Transverse colon (tissue), 4 donors: Measurements from ENCODE around the gene DENND1B. TPM values are rescaled to one million over a fixed set of nuclear protein-coding genes. Genes with fewer than 3 reads are reported as not detected.
A peak's percentile ranks its signal among the peaks of the same experiment; 100 is the strongest.

ENCODE experiments used
- DNase-seq: peaks from one replicate; pipeline ENCODE4 v3.0.0-alpha.2; 2019
- H3K27ac ChIP-seq, 4 donors: fragments of 200-600 bp; sonication (generic); 2 replicates each; pipeline ENCODE4 v1.5.1; 2016 to 2018; ENCODE audit warnings: inconsistent platforms in 4 of 4
- H3K27me3 ChIP-seq: fragments of 200-600 bp; sonication (generic); 2 replicates; pipeline ENCODE4 v1.5.1; 2017; ENCODE audit warnings: inconsistent platforms
- H3K36me3 ChIP-seq, 4 donors: fragments of 200-600 bp; sonication (generic); 2 replicates each; pipeline ENCODE4 v1.5.1; 2017 to 2019; ENCODE audit warnings: inconsistent platforms in 4 of 4
- H3K4me1 ChIP-seq, 4 donors: fragments of 200-600 bp; sonication (generic); 2 replicates each; pipeline ENCODE4 v1.5.1; 2017 to 2020; ENCODE audit warnings: inconsistent platforms in 4 of 4
- H3K4me3 ChIP-seq, 4 donors: fragments of 200-600 bp; sonication (generic); 1 replicate in 1 of 4; 2 replicates in 3 of 4; pipeline versions ENCODE4 v1.5.1 to v1.6.1; 2017 to 2019; ENCODE audit warnings: inconsistent platforms in 4 of 4
- H3K9me3 ChIP-seq, 2 donors: fragments of 200-600 bp; sonication (generic); 2 replicates each; pipeline ENCODE4 v1.5.1; 2017 to 2019; ENCODE audit warnings: inconsistent platforms in 2 of 2
- EP300 ChIP-seq: sonication (generic); formaldehyde crosslinking; IDR thresholded peaks from one replicate; pipeline ENCODE4 v1.6.1; 2017; ENCODE audit warnings: antibody characterized with exemption, low read depth
- POLR2A ChIP-seq: fragments of 450-650 bp; IDR thresholded peaks from one replicate; pipeline ENCODE4 v1.6.1; 2016; ENCODE audit warnings: antibody characterized with exemption, mild to moderate bottlenecking, moderate library complexity
- POLR2AphosphoS5 ChIP-seq, 3 donors: sonication (generic); formaldehyde crosslinking; IDR thresholded peaks; one replicate each; pipeline ENCODE4 v1.6.1; 2016; ENCODE audit warnings: antibody characterized with exemption in 3 of 3
- WGBS, 2 donors: methylation state at CpG; one replicate each; pipeline ENCODE4 v1.1.5; 2018; ENCODE audit warnings: low coverage in 1 of 2; 5-methylcytosine and 5-hydroxymethylcytosine counted together
- in situ Hi-C, 4 donors: fragments of 200-750 bp; cut with MboI; loops; one replicate each; pipeline versions ENCODE4 v1.15.0 to v1.15.1; 2017; ENCODE audit warnings: low sequenced_read_pairs in 3 of 4, low pct_ligation_motif_present in 1 of 4, low pct_unique_long_range_greater_than_20kb in 1 of 4
- intact Hi-C: fragments of 100-400 bp; cut with DNase I; formaldehyde crosslinking; loops from one replicate; pipeline ENCODE4 v1.15.1; 2023; ENCODE audit warnings: low total_unique reads
- total RNA-seq, 4 donors: library from RNA; depleted of rRNA; stranded (reverse); fragments of >200 nt; gene quantifications; one replicate each; pipeline ENCODE4 v1.1.0, GENCODE V29; 2016
- TF ChIP-seq, protein P1 (sequence below), 5 experiments: fragments of 200-600 bp in 3 of 5; fragments of 450-650 bp in 2 of 5; sonication (generic) in 3 of 5; IDR thresholded peaks; 1 replicate in 2 of 5; 2 replicates in 3 of 5; pipeline ENCODE4 v1.5.1; 2016 to 2017; ENCODE audit warnings: antibody characterized with exemption in 5 of 5, inconsistent platforms in 3 of 5, mild to moderate bottlenecking in 2 of 5, moderate library complexity in 1 of 5

Gene DENND1B
- total RNA-seq, 4 donors from 2014 or later, result 21.9 to 59.9 (median 42.3) TPM

DNA sequence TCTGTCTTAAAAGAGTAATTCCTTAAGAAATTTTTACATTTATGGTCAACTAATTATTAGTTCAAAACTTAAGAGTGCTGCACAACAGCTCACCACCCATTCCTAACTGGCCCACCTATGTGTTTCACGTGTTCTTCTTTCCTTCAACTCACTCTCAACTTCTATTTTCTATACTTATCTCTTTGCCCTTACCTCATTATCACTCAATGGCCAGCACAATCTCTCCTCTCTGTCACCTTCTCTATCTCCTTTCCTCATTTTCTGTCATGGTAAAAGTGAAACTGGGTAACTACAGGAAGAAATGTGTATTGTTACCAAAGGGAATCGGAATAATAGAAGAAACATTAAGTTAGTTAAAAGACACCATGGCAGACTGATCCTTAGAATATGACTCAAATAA is 43.1 kb downstream of the DENND1B start:
- no peaks in the 10 kb centered on the region for H3K9me3 ChIP-seq
- H3K27me3 ChIP-seq, result no peaks in the 10 kb centered on the region
- no peaks in the 10 kb centered on the region for H3K4me1 ChIP-seq
- in situ Hi-C loops (no loop called here), intact Hi-C loops (no loop called here)
- DNase-seq, result no peak
- TF ChIP-seq, protein P1, sequence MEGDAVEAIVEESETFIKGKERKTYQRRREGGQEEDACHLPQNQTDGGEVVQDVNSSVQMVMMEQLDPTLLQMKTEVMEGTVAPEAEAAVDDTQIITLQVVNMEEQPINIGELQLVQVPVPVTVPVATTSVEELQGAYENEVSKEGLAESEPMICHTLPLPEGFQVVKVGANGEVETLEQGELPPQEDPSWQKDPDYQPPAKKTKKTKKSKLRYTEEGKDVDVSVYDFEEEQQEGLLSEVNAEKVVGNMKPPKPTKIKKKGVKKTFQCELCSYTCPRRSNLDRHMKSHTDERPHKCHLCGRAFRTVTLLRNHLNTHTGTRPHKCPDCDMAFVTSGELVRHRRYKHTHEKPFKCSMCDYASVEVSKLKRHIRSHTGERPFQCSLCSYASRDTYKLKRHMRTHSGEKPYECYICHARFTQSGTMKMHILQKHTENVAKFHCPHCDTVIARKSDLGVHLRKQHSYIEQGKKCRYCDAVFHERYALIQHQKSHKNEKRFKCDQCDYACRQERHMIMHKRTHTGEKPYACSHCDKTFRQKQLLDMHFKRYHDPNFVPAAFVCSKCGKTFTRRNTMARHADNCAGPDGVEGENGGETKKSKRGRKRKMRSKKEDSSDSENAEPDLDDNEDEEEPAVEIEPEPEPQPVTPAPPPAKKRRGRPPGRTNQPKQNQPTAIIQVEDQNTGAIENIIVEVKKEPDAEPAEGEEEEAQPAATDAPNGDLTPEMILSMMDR (IDR thresholded peaks at IDR 0.05), result no peak
- no peak for TF ChIP-seq POLR2A
- no peak for TF ChIP-seq POLR2AphosphoS5 (IDR thresholded peaks at IDR 0.05)
- no peak for TF ChIP-seq EP300
- H3K27ac ChIP-seq, result no peak overlapping the region
- H3K4me3 ChIP-seq, result no peak overlapping the region
- no peaks in the 10 kb centered on the region for H3K36me3 ChIP-seq
- 67 to 90% methylated on average over 2 of the region's 2 CpGs for WGBS, 2 donors

DNA sequence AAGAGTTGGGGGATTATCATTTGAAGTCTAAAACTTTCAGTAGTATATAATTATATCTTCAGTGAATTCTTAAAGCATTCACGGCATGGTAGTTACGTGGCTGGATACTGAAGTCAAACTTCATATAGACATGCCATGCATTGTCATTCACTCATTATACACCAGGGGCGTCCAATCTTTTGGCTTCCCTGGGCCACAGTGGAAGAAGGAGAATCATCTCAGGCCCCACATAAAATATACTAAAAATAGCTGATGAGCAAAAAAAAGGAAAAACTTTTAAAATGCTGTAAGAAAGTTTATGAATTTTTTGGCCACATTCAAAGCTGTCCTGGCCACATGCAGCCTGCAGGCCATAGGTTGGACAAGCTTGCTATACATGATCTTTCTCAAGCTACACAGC is 43.8 kb downstream of the DENND1B start:
- DNase-seq, result no peak
- H3K4me1 ChIP-seq, result no peaks in the 10 kb centered on the region
- no peak overlapping the region for H3K27ac ChIP-seq
- in situ Hi-C loops, result no loop called here
- no peaks in the 10 kb centered on the region for H3K9me3 ChIP-seq
- no peaks in the 10 kb centered on the region for H3K36me3 ChIP-seq
- H3K27me3 ChIP-seq, result no peaks in the 10 kb centered on the region
- 93 to 100% methylated on average over 3 of the region's 3 CpGs for WGBS, 2 donors
- TF ChIP-seq EP300 (no peak), POLR2AphosphoS5 (IDR thresholded peaks at IDR 0.05) (no peak), POLR2A (no peak)
- TF ChIP-seq, protein P1 (IDR thresholded peaks at IDR 0.05), result no peak
- no peak overlapping the region for H3K4me3 ChIP-seq
- intact Hi-C loops, result no loop called here

DNA sequence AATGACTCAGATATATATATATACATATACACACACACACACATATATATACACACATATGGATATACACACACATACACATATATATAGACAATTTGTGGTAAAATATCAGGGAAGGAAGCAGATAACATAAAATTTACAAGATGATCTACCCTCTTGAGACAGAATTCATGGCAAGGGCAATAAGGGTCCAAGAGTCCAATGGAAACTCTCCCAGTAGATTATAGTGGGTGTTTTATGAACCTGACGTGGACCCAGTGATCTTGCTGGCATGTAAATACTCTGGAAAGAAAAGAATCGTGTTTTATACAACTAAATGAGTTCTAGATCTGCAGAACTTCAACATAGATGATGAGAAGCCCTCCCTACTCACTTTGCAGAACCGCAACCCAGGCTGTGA is 49.3 kb downstream of the DENND1B start:
- H3K4me1 ChIP-seq, result no peaks in the 10 kb centered on the region
- peaks cover 0 to 9% (median 1%) of the 10 kb centered on the region in 4 donors for H3K36me3 ChIP-seq
- intact Hi-C loops, result no loop called here
- peaks cover 12 to 15% of the 10 kb centered on the region in 2 donors for H3K9me3 ChIP-seq
- no peaks in the 10 kb centered on the region for H3K27me3 ChIP-seq
- H3K27ac ChIP-seq, result peak overlapping the region in 1 of 4 donors; percentile 3
- in situ Hi-C loops, result no loop called here
- WGBS, 2 donors, result 68 to 92% methylated on average over 3 of the region's 3 CpGs
- no peak overlapping the region for H3K4me3 ChIP-seq
- TF ChIP-seq POLR2A, result no peak
- TF ChIP-seq, protein P1 (IDR thresholded peaks at IDR 0.05), result no peak
- no peak for TF ChIP-seq EP300
- TF ChIP-seq POLR2AphosphoS5 (IDR thresholded peaks at IDR 0.05), result no peak
- DNase-seq, result no peak

DNA sequence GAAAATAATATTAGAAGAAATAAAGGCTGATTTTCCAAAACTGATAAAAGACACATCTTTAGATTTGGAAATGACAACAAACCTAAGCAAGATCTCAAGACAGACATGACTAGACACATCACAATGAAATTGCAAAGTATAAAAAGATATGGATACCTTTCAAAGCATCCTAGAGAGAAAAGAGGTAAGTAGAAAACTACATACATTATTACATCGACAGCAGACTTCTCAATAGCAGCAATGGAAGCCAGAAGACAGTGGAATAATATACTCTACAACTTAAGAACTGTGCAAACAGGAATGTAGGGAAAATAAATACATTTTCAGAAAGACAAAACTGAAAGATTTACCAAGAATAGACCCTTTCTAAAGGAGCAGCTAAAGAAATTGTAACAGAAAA is 50.2 kb downstream of the DENND1B start:
- TF ChIP-seq POLR2AphosphoS5 (IDR thresholded peaks at IDR 0.05), result no peak
- TF ChIP-seq, protein P1 (IDR thresholded peaks at IDR 0.05), result no peak
- TF ChIP-seq POLR2A, result no peak
- no peak for TF ChIP-seq EP300
- no peaks in the 10 kb centered on the region for H3K4me1 ChIP-seq
- in situ Hi-C loops, result no loop called here
- no peak overlapping the region for H3K4me3 ChIP-seq
- intact Hi-C loops, result no loop called here
- WGBS, 2 donors, result 97 to 100% methylated on average over 1 of the region's 1 CpG
- H3K27ac ChIP-seq, result no peak overlapping the region
- H3K27me3 ChIP-seq, result no peaks in the 10 kb centered on the region
- peaks cover 0 to 9% (median 1%) of the 10 kb centered on the region in 4 donors for H3K36me3 ChIP-seq
- DNase-seq, result no peak
- peaks cover 12 to 15% of the 10 kb centered on the region in 2 donors for H3K9me3 ChIP-seq
